ENCODE results near the gene RBPJ. TPM values are rescaled to one million over a fixed set of nuclear protein-coding genes. Genes with fewer than 3 reads are reported as not detected.

The RBPJ gene
- total RNA-seq, 1 experiment from 2014 or later, result 59.8 TPM

DNA sequence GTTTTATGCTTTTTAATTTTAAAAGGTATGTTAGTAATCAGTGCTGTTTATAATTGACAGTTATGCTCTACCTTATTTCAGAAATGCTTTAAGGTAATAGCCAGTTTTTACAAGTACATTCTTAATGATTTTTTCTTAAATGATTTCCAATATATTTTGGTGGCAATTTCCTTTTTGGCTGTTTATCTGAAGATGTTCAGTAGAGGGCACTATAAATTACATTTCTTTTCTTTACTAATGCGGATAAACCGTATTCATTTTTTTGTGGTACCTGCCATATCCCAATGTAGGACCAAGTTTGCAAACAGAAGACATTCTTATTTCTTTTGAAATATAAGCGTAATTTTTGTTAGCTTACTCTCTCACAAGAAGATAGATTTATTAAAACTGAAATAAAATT lies 104.0 kb downstream of the RBPJ start:
- ChIA-PET CTCF (no interaction called here), POLR2A (ENCODE audit: low non-redundant PET) (no interaction called here)
- intact Hi-C loops (cut with micrococcal nuclease; ENCODE audit: unreplicated experiment), result loop anchor here (5.0 kb wide), 1 partner anchor 297 kb away; no protein-coding TSS in a partner anchor
- TF ChIP-seq, protein P1, sequence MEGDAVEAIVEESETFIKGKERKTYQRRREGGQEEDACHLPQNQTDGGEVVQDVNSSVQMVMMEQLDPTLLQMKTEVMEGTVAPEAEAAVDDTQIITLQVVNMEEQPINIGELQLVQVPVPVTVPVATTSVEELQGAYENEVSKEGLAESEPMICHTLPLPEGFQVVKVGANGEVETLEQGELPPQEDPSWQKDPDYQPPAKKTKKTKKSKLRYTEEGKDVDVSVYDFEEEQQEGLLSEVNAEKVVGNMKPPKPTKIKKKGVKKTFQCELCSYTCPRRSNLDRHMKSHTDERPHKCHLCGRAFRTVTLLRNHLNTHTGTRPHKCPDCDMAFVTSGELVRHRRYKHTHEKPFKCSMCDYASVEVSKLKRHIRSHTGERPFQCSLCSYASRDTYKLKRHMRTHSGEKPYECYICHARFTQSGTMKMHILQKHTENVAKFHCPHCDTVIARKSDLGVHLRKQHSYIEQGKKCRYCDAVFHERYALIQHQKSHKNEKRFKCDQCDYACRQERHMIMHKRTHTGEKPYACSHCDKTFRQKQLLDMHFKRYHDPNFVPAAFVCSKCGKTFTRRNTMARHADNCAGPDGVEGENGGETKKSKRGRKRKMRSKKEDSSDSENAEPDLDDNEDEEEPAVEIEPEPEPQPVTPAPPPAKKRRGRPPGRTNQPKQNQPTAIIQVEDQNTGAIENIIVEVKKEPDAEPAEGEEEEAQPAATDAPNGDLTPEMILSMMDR (conservative IDR thresholded peaks at IDR 0.05; ENCODE audit: low read depth, low read length), result peak; percentile 57
- no peak for TF ChIP-seq EZH2 (IDR thresholded peaks at IDR 0.05; ENCODE audit: borderline replicate concordance, low read depth, low read length, poor library complexity, severe bottlenecking)
- H3K27ac ChIP-seq (ENCODE audit: low read depth, low read length, poor library complexity, severe bottlenecking), result no peak overlapping the region
- no peaks in the 10 kb centered on the region for H3K4me1 ChIP-seq (ENCODE audit: insufficient read depth, low read length, poor library complexity, severe bottlenecking)
- no TSS peak for BruUV-seq (replicated peaks)
- no peak overlapping the region for H3K4me3 ChIP-seq (ENCODE audit: low read depth, low read length, poor library complexity, severe bottlenecking)
- no peaks in the 10 kb centered on the region for H3K9me3 ChIP-seq (ENCODE audit: low read depth, low read length, poor library complexity, severe bottlenecking)
- H3K27me3 ChIP-seq (replicated peaks; ENCODE audit: insufficient read depth, low read depth, low read length, poor library complexity), result no peaks in the 10 kb centered on the region
- peak; percentile 13 for DNase-seq (ENCODE audit: low spot score)
- H3K36me3 ChIP-seq (ENCODE audit: insufficient read depth, low read length, poor library complexity, severe bottlenecking), result peaks cover 21% of the 10 kb centered on the region

DNA sequence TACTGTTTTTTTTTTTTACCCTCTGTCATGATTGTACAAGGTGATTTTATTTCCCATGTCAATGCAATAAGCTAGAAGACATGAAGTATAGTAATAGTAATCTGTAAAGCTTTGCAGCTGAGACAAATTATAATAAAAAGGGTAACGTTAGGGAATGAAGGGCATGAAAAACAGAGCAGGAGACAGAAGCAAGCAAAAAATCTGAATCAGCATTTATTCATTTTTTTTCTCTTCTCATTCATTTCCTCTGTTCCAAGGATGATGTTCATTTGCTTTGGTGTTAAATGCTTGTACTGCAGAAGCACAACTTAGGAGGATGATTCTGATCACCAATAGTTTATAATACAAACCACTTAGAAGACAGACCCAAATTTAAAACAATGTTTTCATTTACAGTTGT lies 105.1 kb downstream of the RBPJ start:
- Histone ChIP-seq H3K36me3 (ENCODE audit: insufficient read depth, low read length, poor library complexity, severe bottlenecking) (peaks cover 31% of the 10 kb centered on the region), H3K4me1 (ENCODE audit: insufficient read depth, low read length, poor library complexity, severe bottlenecking) (no peaks in the 10 kb centered on the region), H3K4me3 (ENCODE audit: low read depth, low read length, poor library complexity, severe bottlenecking) (no peak overlapping the region), H3K9me3 (ENCODE audit: low read depth, low read length, poor library complexity, severe bottlenecking) (no peaks in the 10 kb centered on the region), H3K27ac (ENCODE audit: low read depth, low read length, poor library complexity, severe bottlenecking) (no peak overlapping the region), H3K27me3 (replicated peaks; ENCODE audit: insufficient read depth, low read depth, low read length, poor library complexity) (no peaks in the 10 kb centered on the region)
- no peak for DNase-seq (ENCODE audit: low spot score)
- BruUV-seq (replicated peaks), result no TSS peak
- intact Hi-C loops (cut with micrococcal nuclease; ENCODE audit: unreplicated experiment), result loop anchor here (5.0 kb wide), 1 partner anchor 296 kb away; no protein-coding TSS in a partner anchor
- CTCF ChIA-PET, result interaction anchor here (0.6 kb wide), 2 partner anchors 18 to 79 kb away, joined by 3 to 5 read pairs; no protein-coding TSS in a partner anchor
- TF ChIP-seq EZH2 (IDR thresholded peaks at IDR 0.05; ENCODE audit: borderline replicate concordance, low read depth, low read length, poor library complexity, severe bottlenecking), result no peak
- TF ChIP-seq, protein P1 (conservative IDR thresholded peaks at IDR 0.05; ENCODE audit: low read depth, low read length), result no peak
- POLR2A ChIA-PET (ENCODE audit: low non-redundant PET), result no interaction called here

DNA sequence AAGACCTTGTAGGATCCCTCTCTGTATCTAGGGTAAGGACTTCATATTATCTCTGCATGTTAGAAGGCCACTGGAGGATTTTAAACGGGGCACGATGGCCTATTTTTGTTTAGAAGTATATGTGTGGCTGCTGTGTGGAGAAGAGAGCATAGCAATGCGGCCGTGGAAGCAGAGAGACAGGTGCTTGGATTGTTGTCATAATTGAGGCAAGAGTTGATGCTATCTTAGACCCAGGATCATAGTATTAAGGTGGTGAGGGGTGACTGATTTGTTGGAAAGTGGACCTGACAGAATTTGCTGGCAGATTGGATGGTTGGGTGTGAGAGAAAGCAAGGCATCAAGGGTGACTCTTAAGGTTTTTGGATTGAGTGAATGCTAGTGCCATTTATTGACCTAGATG lies 106.1 kb downstream of the RBPJ start:
- BruUV-seq (replicated peaks), result no TSS peak
- intact Hi-C loops (cut with micrococcal nuclease; ENCODE audit: unreplicated experiment), result loop anchor here (5.0 kb wide), 1 partner anchor 295 kb away; no protein-coding TSS in a partner anchor

More for the DNA sequence above, 106.1 kb downstream of the RBPJ start:
- Histone ChIP-seq H3K4me1 (ENCODE audit: insufficient read depth, low read length, poor library complexity, severe bottlenecking) (no peaks in the 10 kb centered on the region), H3K27ac (ENCODE audit: low read depth, low read length, poor library complexity, severe bottlenecking) (no peak overlapping the region), H3K27me3 (replicated peaks; ENCODE audit: insufficient read depth, low read depth, low read length, poor library complexity) (no peaks in the 10 kb centered on the region), H3K9me3 (ENCODE audit: low read depth, low read length, poor library complexity, severe bottlenecking) (no peaks in the 10 kb centered on the region), H3K4me3 (ENCODE audit: low read depth, low read length, poor library complexity, severe bottlenecking) (no peak overlapping the region), H3K36me3 (ENCODE audit: insufficient read depth, low read length, poor library complexity, severe bottlenecking) (peaks cover 31% of the 10 kb centered on the region)
- CTCF ChIA-PET, result no interaction called here
- POLR2A ChIA-PET (ENCODE audit: low non-redundant PET), result no interaction called here
- no peak for TF ChIP-seq EZH2 (IDR thresholded peaks at IDR 0.05; ENCODE audit: borderline replicate concordance, low read depth, low read length, poor library complexity, severe bottlenecking)
- TF ChIP-seq, protein P1 (conservative IDR thresholded peaks at IDR 0.05; ENCODE audit: low read depth, low read length), result no peak
- DNase-seq (ENCODE audit: low spot score), result no peak
